Muscle of leg (tissue), 11 donors: ENCODE data around the gene IFITM5. TPM values are rescaled to one million over a fixed set of nuclear protein-coding genes. Genes with fewer than 3 reads are reported as not detected.

ENCODE experiments used
- DNase-seq: peaks from one replicate; pipeline ENCODE4 v3.0.0; 2013
- H3K27ac ChIP-seq: one replicate; pipeline ENCODE4 v1.5.1; 2013; ENCODE audit warnings: mild to moderate bottlenecking, low read length, control low read depth
- H3K27me3 ChIP-seq: one replicate; pipeline ENCODE4 v1.6.1; 2013; ENCODE audit warnings: low read length; ENCODE audit not compliant: control insufficient read depth, insufficient read depth
- H3K36me3 ChIP-seq: one replicate; pipeline ENCODE4 v1.6.1; 2013; ENCODE audit warnings: low read length; ENCODE audit not compliant: control insufficient read depth, insufficient read depth
- H3K4me1 ChIP-seq: one replicate; pipeline ENCODE4 v1.6.1; 2013; ENCODE audit warnings: low read length; ENCODE audit not compliant: control insufficient read depth, insufficient read depth
- H3K4me3 ChIP-seq: one replicate; pipeline ENCODE4 v1.5.1; 2013; ENCODE audit warnings: low read length, control low read depth
- H3K9me3 ChIP-seq: replicated peaks from 2 replicates; pipeline ENCODE4 v1.6.1; 2013; ENCODE audit warnings: low read depth, low read length; ENCODE audit not compliant: control insufficient read depth
- WGBS: methylation state at CpG from one replicate; pipeline ENCODE4 v1.1.5; 2013; ENCODE audit warnings: missing lambda C conversion rate; ENCODE audit not compliant: insufficient coverage; 5-methylcytosine and 5-hydroxymethylcytosine counted together
- polyA plus RNA-seq, 8 donors: library from polyadenylated mRNA; unstranded; fragments of 120-200 nt; gene quantifications; one replicate each; pipeline versions ENCODE4 v1.2.1 to v1.2.3, GENCODE V29; 2013; ENCODE audit warnings: inconsistent platforms in 1 of 8, low replicate concordance in 1 of 8; ENCODE audit not compliant: insufficient read length in 8 of 8, insufficient read depth in 1 of 8
- total RNA-seq: library from RNA; stranded (reverse); fragments of 120-200 nt; gene quantifications from one replicate; pipeline ENCODE4 v1.2.4, GENCODE V29; 2013

IFITM5 gene
- total and polyA plus RNA-seq, 9 donors = not detected

DNA sequence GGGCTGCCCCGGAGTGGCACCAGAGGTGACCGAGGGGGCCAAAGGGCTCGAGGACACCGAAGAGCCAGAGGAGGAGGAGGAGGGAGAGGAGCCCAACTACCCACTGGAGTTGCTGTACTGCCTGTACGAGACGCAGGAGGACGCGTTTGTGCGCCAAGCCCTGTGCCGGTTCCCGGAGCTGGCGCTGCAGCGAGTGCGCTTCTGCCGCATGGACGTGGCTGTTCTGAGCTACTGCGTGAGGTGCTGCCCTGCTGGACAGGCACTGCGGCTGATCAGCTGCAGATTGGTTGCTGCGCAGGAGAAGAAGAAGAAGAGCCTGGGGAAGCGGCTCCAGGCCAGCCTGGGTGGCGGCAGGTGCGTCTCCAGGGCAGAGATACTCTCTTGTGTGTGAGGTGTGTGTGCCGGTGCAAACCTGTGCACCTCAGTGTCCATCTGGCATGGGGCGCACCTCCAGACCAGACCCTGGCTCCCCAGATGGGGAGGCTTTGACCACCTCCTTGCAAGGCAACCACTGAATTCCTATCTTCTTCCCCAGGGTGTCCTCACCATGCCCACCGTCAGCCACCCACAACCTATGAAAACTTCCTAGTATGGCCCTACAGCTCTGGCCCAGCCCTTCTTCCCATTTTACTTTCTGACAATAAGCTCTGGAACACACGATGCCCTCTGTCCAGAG is 17.7 kb downstream of the IFITM5 start:
- 40% methylated on average over 25 of the region's 26 CpGs for WGBS
- Histone ChIP-seq H3K9me3 (no peaks in the 10 kb centered on the region), H3K36me3 (no peaks in the 10 kb centered on the region), H3K27ac (no peak overlapping the region), H3K27me3 (peaks cover 85% of the 10 kb centered on the region), H3K4me3 (no peak overlapping the region), H3K4me1 (peaks cover 6% of the 10 kb centered on the region)
- DNase-seq = no peak

DNA sequence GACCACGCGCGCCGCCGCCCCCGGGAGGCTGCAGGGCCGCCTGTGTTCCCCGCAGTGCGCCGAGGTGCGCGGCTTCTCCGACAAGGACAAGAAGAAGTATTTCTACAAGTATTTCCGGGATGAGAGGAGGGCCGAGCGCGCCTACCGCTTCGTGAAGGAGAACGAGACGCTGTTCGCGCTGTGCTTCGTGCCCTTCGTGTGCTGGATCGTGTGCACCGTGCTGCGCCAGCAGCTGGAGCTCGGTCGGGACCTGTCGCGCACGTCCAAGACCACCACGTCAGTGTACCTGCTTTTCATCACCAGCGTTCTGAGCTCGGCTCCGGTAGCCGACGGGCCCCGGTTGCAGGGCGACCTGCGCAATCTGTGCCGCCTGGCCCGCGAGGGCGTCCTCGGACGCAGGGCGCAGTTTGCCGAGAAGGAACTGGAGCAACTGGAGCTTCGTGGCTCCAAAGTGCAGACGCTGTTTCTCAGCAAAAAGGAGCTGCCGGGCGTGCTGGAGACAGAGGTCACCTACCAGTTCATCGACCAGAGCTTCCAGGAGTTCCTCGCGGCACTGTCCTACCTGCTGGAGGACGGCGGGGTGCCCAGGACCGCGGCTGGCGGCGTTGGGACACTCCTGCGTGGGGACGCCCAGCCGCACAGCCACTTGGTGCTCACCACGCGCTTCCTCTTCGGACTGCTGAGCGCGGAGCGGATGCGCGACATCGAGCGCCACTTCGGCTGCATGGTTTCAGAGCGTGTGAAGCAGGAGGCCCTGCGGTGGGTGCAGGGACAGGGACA is 18.4 kb downstream of the IFITM5 start:
- DNase-seq = no peak
- 9% methylated on average over 79 of the region's 79 CpGs for WGBS
- H3K4me1 ChIP-seq = peaks cover 6% of the 10 kb centered on the region
- H3K27ac ChIP-seq = no peak overlapping the region
- peaks cover 79% of the 10 kb centered on the region for H3K27me3 ChIP-seq
- H3K4me3 ChIP-seq = no peak overlapping the region
- H3K9me3 ChIP-seq = no peaks in the 10 kb centered on the region
- H3K36me3 ChIP-seq = no peaks in the 10 kb centered on the region

DNA sequence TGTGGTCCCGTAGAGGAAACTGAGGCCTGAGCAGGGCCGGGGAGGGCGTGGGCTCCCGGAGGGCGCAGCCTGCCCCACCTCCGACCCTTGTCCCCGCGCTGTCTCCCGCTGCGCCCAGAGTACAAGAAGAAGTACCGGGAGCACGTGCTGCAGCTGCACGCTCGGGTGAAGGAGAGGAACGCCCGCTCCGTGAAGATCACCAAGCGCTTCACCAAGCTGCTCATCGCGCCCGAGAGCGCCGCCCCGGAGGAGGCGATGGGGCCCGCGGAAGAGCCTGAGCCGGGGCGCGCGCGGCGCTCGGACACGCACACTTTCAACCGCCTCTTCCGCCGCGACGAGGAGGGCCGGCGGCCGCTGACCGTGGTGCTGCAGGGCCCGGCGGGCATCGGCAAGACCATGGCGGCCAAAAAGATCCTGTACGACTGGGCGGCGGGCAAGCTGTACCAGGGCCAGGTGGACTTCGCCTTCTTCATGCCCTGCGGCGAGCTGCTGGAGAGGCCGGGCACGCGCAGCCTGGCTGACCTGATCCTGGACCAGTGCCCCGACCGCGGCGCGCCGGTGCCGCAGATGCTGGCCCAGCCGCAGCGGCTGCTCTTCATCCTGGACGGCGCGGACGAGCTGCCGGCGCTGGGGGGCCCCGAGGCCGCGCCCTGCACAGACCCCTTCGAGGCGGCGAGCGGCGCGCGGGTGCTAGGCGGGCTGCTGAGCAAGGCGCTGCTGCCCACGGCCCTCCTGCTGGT is 19.2 kb downstream of the IFITM5 start:
- no peak for DNase-seq
- Histone ChIP-seq H3K4me1 (peaks cover 6% of the 10 kb centered on the region), H3K27ac (no peak overlapping the region), H3K27me3 (peaks cover 76% of the 10 kb centered on the region), H3K9me3 (no peaks in the 10 kb centered on the region), H3K36me3 (no peaks in the 10 kb centered on the region), H3K4me3 (no peak overlapping the region)
- 2% methylated on average over 85 of the region's 85 CpGs for WGBS

DNA sequence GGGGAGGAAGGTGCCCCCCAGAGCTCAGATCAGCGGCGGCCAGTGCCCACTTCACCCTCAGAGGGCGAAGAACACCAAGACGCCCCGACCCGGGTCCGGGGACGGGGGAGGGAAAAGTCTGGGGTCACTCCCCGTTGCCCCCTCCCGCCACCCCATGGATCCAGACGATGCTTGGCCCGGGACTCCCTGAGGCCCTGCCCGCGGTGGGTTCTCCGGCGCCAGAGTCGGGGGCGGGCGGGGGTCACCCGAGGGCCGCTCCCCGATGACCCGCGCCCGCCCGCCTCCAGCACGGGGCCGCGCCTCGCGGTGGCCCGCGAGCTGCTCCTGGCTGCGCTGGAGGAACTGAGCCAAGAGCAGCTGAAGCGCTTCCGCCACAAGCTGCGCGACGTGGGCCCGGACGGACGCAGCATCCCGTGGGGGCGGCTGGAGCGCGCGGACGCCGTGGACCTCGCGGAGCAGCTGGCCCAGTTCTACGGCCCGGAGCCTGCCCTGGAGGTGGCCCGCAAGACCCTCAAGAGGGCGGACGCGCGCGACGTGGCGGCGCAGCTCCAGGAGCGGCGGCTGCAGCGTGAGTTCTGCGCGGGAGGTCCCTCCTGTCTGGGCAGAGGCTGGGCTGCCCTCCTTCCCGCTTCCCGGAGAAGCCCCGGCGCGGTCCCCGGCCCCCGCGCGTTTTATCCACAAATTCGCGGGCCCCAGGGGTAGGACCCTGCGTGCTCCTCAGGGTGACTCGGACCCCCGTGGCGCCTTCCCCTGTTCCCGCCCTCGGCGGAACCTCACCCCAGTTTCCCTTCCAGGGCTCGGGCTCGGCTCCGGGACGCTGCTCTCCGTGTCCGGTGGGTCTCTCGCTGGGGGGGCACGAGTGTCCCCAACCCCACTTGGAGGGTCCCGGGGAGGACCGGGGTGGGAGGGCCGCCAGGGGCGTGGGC is 20.0 kb downstream of the IFITM5 start:
- Histone ChIP-seq H3K27ac (no peak overlapping the region), H3K36me3 (no peaks in the 10 kb centered on the region), H3K4me1 (peaks cover 6% of the 10 kb centered on the region), H3K4me3 (no peak overlapping the region), H3K9me3 (no peaks in the 10 kb centered on the region), H3K27me3 (peaks cover 71% of the 10 kb centered on the region)
- DNase-seq = no peak
- WGBS = 10% methylated on average over 97 of the region's 97 CpGs

DNA sequence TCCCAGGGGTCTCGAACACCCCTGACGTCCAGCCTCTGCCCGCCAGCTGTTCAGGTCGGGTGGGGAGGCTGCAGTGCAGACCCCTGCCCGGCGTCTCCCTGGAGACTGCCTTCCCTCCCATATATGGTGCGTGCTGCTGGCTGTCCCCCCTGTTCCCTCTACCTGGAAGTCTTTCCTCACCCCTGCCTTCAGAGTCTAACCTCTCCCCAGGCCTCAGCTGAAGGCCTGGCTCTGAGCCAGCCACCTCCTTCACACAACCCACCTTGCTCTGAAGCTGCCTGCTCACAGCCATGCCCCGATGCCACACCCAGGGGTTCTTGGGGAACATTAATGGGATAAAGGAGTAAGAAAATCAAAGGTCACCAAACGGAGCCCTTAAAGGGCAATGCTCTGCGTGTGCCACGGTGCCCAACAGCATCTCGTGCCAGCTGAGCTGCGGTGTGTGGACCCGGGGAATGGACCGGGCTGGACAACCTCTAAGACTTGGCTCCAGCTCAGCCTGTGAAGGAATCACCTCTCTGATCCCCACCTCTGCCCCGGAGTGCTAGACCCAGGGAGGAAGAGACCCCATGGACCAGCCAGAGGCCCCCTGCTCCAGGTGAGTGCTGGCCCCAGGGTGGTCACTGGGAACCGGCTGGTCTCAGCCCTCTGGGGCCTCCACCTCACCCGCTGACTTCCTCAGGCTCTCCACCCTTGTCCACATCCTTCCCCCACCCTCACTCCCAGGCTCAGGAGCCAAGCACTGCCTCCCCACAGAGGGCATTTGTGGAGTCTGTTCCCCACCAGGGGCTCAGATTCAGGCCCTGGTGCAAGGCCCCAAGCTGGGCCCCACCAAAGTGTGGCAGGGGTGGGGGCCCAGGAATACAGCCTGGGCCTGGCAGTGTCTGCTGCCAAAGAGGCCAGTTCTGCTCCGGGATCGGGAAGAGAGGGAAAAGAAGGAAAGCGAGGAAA is 21.1 kb downstream of the IFITM5 start, which contains the start of gene NLRP6:
TSS of gene NLRP6 (plus strand) at position 407 of the 951 bp plus-strand sequence. CDS start at position 570, 163 bp downstream.
- Histone ChIP-seq H3K27me3 (peaks cover 67% of the 10 kb centered on the region), H3K27ac (no peak within 1 kb of the TSS), H3K36me3 (no peaks in the 10 kb centered on the region), H3K9me3 (no peaks in the 10 kb centered on the region), H3K4me1 (peaks cover 6% of the 10 kb centered on the region), H3K4me3 (no peak within 1 kb of the TSS)
- WGBS = 61% methylated on average over 20 of the region's 21 CpGs
- no peak for DNase-seq

DNA sequence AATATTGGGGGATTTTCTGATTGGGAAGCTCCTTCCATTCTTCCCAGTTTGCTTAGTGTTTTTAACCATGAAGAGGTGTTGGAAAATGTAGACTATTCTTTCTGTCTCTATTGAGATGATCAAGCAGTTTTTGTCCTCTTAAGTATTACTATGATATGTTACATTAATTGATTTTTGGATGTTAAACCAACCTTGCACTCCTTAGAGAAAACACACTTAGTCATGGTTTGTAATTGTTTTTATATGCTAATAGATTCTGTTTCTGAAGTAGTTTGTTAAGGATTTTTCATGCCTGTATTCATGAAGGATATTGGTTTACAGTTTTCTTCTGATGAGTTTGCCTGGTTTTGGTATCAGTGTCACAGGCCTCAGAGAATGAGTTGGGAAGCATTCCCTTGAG is 23.1 kb downstream of the IFITM5 start:
- peaks cover 62% of the 10 kb centered on the region for H3K27me3 ChIP-seq

DNA sequence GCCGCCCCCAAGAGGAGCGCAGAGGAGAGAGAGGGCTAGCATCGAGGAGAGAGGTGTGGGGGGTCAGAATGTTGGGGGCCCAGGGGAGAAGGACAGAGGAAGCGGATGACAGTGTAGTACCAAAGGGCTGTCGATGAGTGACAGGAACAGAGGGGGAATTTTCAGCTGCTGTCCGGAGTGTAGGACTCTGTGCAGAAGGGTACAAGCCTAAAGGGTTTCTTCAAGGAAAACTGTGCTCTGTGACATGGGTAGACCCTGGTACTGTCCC is 26.5 kb downstream of the IFITM5 start:
- no peaks in the 10 kb centered on the region for H3K9me3 ChIP-seq
- H3K27me3 ChIP-seq = peaks cover 47% of the 10 kb centered on the region
- 84% methylated on average over 6 of the region's 6 CpGs for WGBS
- no peaks in the 10 kb centered on the region for H3K36me3 ChIP-seq
- DNase-seq = no peak
- no peaks in the 10 kb centered on the region for H3K4me1 ChIP-seq
- H3K27ac ChIP-seq = no peak overlapping the region
- H3K4me3 ChIP-seq = no peak overlapping the region

More for the DNA sequence above, 23.1 kb downstream of the IFITM5 start:
- Histone ChIP-seq H3K4me3 (no peak overlapping the region), H3K9me3 (no peaks in the 10 kb centered on the region), H3K36me3 (no peaks in the 10 kb centered on the region), H3K4me1 (peaks cover 6% of the 10 kb centered on the region), H3K27ac (no peak overlapping the region)
- DNase-seq = no peak

DNA sequence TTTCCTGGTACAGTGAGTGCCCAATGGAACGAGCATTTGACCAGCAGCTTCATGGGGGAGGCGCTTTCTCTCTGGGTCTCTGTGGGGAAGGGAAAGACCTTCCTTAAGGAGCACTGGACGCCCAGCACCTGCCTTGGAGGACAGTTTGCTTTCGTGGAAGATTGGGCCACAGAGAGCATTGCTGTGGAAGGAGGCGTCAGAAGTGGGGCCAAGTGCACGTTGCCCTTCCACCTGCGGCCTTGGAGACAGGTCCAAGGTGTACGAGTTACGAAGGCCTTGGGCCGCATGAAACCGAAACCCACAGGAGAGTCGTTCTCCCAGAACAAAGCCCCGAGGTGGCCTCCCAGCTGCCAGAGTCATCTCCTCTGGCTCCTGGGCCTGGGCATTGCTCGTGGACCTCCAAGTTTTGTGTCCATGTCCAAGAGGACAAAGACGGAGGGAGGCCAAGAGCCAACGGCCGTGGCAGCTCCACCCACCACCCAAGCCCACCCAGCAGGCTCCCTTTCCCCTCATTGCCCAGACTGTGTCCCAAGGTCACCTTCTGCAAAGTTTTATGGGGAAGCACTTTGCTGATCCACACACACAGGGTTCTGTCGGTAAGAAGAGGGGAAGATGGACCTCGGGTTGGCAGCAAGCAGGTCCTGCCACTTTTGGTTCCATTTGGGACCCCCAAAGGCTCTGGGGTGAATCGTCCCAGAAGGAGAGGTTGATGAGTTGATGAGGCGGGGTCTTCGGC is 27.0 kb downstream of the IFITM5 start:
- no peak for DNase-seq
- Histone ChIP-seq H3K4me3 (no peak overlapping the region), H3K36me3 (no peaks in the 10 kb centered on the region), H3K9me3 (no peaks in the 10 kb centered on the region), H3K27me3 (peaks cover 45% of the 10 kb centered on the region), H3K27ac (no peak overlapping the region), H3K4me1 (no peaks in the 10 kb centered on the region)
- 85% methylated on average over 18 of the region's 22 CpGs for WGBS
